22Rv1 (cell line): ENCODE results near the gene NLRP1.

Source experiments
- ZFX ChIP-seq: fragments of 450-650 bp; IDR thresholded peaks from 2 replicates; pipeline ENCODE4 v1.6.1; 2017; ENCODE audit warnings: antibody characterized with exemption, borderline replicate concordance
- TF ChIP-seq, protein P1 (sequence below): fragments of 450-650 bp; IDR thresholded peaks from 2 replicates; pipeline ENCODE4 v1.5.1; 2017; ENCODE audit warnings: mild to moderate bottlenecking

DNA sequence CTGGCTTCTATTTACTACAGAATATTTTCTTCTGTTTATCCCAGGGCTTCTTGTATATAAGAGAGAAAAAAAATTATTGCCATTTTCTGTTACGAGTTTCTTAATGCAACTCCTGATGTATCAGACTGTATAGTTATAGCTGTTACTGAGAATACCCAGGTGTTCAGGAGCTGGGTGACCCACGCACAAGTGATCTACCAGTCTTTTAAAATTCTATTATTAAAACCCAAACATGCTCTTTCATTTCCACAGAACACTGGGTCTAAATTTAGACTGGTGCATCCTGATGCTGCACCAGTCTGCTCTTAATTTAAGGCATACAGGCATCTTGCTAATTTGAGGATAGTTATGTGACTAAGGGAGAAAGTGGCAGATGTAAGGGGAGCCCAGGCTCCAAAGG is 31.2 kb upstream of the NLRP1 start:
- TF ChIP-seq, protein P1, sequence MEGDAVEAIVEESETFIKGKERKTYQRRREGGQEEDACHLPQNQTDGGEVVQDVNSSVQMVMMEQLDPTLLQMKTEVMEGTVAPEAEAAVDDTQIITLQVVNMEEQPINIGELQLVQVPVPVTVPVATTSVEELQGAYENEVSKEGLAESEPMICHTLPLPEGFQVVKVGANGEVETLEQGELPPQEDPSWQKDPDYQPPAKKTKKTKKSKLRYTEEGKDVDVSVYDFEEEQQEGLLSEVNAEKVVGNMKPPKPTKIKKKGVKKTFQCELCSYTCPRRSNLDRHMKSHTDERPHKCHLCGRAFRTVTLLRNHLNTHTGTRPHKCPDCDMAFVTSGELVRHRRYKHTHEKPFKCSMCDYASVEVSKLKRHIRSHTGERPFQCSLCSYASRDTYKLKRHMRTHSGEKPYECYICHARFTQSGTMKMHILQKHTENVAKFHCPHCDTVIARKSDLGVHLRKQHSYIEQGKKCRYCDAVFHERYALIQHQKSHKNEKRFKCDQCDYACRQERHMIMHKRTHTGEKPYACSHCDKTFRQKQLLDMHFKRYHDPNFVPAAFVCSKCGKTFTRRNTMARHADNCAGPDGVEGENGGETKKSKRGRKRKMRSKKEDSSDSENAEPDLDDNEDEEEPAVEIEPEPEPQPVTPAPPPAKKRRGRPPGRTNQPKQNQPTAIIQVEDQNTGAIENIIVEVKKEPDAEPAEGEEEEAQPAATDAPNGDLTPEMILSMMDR: no peak
- no peak for TF ChIP-seq ZFX
